Fibroblast of villous mesenchyme (primary cell): ENCODE data around the gene PSMA5. TPM values are rescaled to one million over a fixed set of nuclear protein-coding genes. Genes with fewer than 3 reads are reported as not detected.
A peak's percentile ranks its signal among the peaks of the same experiment; 100 is the strongest.
"Not testable (repeated sequence)": the region's sequence is repeated elsewhere in the genome, so short reads cannot be mapped to it uniquely, and the experiment has no call there.

Source experiments
- DNase-seq: peaks from one replicate; pipeline ENCODE4 v3.0.0-alpha.2; 2010; ENCODE audit warnings: low read depth
- H3K4me3 ChIP-seq: 2 replicates; pipeline ENCODE4 v1.5.1; 2011; ENCODE audit warnings: low read depth, mild to moderate bottlenecking, low read length
- total RNA-seq: library from RNA; depleted of rRNA; stranded (reverse); fragments of >200 nt; gene quantifications from 2 replicates; pipeline ENCODE4 v1.2.3, GENCODE V29; 2012
- TF ChIP-seq, protein P1 (sequence below): IDR thresholded peaks from 2 replicates; pipeline ENCODE4 v1.5.1; 2012; ENCODE audit warnings: low read depth, mild to moderate bottlenecking, low read length; ENCODE audit not compliant: insufficient read depth

Gene PSMA5
- total RNA-seq, 1 donor: 119 TPM

DNA sequence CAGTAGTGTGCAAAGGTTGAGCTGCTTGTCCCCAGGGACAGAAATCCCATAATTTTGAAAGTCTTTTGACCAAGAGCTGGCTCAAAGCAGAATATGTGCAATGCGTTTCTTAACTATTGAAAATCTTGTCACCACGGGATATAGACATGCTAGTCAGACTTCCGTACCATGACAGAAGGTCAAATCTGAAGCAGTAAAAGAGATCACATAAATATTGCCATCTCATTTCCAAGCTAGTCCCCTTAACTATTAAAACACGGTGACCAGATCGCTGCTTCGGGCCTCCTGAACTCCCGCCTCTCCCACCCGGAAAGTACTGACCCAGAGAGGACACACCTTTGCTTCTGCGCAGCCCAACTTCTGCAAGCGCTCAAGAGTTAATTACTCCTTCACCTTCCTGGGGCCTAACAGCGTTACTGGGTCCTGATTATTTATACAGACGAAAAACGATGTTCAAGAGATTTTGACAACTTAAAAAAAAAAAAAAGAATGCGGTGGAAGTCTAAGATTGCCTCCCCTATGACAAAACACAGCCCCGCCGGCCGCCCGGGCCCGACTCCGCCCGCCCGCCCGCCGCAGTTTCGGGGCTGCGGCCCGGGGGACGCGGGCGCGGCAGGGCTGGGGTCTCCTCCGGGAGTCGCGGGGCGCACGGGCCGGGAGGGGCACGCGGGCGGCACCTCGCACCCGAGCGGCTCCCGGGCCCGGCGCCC lies 29.2 kb downstream of the PSMA5 start:
- no peak for DNase-seq
- H3K4me3 ChIP-seq: peak overlapping the region; percentile 69
- TF ChIP-seq, protein P1, sequence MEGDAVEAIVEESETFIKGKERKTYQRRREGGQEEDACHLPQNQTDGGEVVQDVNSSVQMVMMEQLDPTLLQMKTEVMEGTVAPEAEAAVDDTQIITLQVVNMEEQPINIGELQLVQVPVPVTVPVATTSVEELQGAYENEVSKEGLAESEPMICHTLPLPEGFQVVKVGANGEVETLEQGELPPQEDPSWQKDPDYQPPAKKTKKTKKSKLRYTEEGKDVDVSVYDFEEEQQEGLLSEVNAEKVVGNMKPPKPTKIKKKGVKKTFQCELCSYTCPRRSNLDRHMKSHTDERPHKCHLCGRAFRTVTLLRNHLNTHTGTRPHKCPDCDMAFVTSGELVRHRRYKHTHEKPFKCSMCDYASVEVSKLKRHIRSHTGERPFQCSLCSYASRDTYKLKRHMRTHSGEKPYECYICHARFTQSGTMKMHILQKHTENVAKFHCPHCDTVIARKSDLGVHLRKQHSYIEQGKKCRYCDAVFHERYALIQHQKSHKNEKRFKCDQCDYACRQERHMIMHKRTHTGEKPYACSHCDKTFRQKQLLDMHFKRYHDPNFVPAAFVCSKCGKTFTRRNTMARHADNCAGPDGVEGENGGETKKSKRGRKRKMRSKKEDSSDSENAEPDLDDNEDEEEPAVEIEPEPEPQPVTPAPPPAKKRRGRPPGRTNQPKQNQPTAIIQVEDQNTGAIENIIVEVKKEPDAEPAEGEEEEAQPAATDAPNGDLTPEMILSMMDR: no peak

DNA sequence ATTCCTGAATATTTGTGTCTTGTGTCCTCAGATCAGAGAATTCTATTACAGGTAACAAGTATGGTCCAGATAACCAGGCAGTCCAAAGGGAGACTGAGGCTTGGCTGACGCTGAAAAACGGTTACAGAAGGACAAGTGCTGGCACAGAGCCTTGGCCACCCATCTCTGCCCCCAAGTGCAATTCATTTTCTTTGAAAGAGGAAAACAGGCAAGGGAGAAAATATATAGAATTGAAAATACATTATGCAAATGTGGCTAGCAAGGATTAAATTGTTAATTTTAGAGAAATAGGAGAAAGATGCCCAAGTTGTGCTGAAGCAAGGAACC lies 29.8 kb downstream of the PSMA5 start:
- peak overlapping the region; percentile 69 for H3K4me3 ChIP-seq
- TF ChIP-seq, protein P1: no peak
- DNase-seq: no peak

DNA sequence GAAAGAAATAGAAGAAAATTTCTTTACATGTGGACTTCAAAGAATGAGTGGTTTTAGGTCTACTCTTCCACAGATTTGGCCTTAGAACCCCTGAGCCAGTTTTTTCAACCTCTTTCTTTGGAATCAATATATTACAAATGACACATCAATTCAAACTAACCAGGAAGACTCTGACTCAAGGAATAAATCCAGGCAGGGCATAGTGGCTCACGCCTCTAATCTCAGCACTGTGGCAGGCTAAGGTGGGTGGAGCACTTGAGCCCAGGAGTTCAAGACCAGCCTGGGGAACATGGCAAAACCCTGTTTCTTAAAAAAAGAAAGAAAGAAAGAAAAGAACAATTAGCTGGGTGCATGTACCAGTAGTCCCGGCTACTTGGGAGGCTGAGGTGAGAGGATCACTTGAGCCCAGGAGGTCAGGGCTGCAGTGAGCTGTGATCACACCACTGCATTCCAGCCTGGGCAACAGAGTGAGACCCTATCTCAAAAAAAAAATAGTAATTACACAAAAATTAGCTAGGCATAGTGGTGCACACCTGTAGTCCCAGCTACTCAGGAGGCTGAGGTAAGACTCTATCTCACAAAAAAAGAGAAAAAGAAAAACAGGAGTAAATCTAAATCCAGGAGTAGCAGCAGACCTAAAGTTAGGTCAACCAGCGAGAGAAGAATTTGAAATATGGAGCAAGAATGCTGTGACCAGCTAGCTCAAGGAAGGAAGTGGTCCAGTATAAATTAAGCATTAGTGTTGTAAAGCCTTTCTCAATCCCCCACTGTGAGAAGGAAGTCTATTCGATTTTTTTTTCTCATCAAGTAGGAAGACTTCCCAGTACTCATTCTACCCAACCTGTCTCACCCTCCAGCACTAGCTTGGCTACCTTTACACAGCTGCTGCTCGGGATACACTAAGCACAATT lies 30.4 kb downstream of the PSMA5 start:
- H3K4me3 ChIP-seq: peak overlapping the region; percentile 69
- TF ChIP-seq, protein P1: no peak
- DNase-seq: peak; percentile 60

DNA sequence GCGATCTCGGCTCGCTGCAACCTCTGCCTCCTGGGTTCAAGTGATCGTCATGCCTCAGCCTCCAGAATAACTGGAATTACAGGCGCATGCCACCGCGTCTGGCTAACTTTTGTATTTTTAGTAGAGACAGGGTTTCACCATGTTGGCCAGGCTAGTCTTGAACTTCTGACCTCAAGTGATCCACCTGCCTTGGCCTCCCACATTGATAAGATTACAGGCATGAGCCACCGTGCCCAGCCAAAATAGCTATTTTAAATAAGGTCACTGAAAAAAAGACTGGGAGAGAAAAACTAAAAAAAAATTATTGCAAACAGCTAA lies 31.0 kb downstream of the PSMA5 start:
- not testable (repeated sequence) for H3K4me3 ChIP-seq

DNA sequence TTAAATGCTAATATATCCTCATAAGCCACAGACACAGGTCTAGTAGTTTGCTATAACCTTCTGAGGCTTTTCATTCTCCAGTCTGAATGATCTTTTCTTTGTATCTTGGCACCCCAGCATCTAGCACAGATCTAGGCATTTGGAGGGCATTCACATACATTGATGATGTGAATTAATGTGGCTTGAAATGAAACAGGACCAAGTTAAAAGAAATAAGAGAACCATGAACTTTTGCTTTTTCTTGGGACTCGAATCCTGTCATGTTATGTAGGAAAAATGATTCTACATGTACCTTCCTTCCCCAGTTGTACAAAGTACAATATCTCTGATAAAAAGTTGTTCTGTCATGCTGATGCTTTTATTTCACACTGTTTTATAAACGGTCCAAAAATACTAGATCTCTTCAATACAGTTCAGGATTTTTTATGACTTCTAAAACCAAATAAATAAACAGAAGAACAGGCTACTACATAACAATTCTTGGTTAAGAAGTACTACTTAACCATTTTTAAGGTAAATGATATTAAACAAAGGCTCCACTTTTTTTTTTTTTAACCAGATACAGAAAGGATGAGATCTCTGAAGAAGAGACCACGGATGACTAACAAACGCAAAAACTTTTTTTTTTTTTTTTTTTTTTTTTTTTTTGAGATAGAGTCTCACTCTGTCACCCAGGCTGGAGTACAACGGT lies 31.5 kb downstream of the PSMA5 start:
- DNase-seq: no peak
- TF ChIP-seq, protein P1: no peak
- H3K4me3 ChIP-seq: no peak overlapping the region

More for the DNA sequence above, 31.0 kb downstream of the PSMA5 start:
- not testable (repeated sequence) for DNase-seq

DNA sequence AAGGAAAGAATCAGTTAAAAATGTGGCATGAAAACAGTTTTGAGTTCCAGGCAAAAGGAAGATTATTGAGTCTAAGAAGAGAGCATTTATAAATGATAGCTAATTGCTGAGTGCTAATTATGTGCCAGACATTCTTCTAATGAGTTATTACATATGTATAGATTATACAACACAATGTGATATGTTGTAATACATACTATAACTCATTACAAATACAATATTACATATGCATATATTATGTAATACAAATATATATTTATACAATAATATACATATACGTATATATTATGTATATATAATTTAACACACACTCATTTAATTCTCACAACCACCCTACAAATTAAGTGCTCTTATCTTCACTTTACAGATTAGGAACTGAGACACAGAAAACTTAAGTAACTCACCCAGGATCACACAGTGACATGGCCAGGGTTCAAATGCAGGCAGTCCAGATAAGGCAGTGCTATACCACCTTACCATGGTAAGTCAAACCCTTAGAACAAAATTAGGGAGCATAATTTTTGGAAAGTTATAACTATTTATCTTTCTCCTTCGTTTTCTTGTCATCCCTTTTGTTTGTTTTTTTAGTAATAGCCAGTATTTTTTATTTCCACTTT lies 32.5 kb downstream of the PSMA5 start:
- TF ChIP-seq, protein P1: no peak
- DNase-seq: no peak
- peak overlapping the region; percentile 37 for H3K4me3 ChIP-seq
